GM23248 (cell line): ENCODE results near the gene SERPINA10.

Experiments
- EZH2 ChIP-seq: fragments of 200-600 bp; sonication (generic); IDR thresholded peaks from 2 replicates; pipeline ENCODE4 v1.6.1; 2018; ENCODE audit warnings: antibody characterized with exemption, mild to moderate bottlenecking; ENCODE audit not compliant: insufficient read depth, poor library complexity, severe bottlenecking
- EZH2phosphoT487 ChIP-seq: fragments of 200-600 bp; sonication (generic); IDR thresholded peaks from 2 replicates; pipeline ENCODE4 v1.6.1; 2018; ENCODE audit warnings: antibody characterized with exemption, moderate library complexity, mild to moderate bottlenecking, low read depth; ENCODE audit not compliant: insufficient read depth

GRCh38 chr14:94282991-94283723 lies 9.9 kb downstream of the SERPINA10 start:
- TF ChIP-seq EZH2 (no peak), EZH2phosphoT487 (no peak)
